Peyer's patch (tissue), 4 donors: Measurements from ENCODE around the gene ARRB1.

ENCODE experiments used
- CTCF ChIP-seq, 6 experiments: fragments of 450-650 bp in 4 of 6; fragments of 200-600 bp in 2 of 6; sonication (generic) in 1 of 6; IDR thresholded peaks; one replicate each; pipeline ENCODE4 v1.5.1; 2017 to 2019; ENCODE audit warnings: antibody characterized with exemption in 6 of 6, mild to moderate bottlenecking in 3 of 6, moderate library complexity in 1 of 6
- POLR2A ChIP-seq, 2 donors: fragments of 450-650 bp; IDR thresholded peaks; one replicate each; pipeline ENCODE4 v1.5.1; 2017; ENCODE audit warnings: antibody characterized with exemption in 2 of 2, mild to moderate bottlenecking in 2 of 2, moderate library complexity in 2 of 2

- TF ChIP-seq CTCF (IDR thresholded peaks at IDR 0.05) (no peak), POLR2A (IDR thresholded peaks at IDR 0.05) (peak in 1 of 2 donors; percentile 8)
Measured at GRCh38 chr11:75380716-75381420, 29.4 kb upstream of the ARRB1 start.
